Measurements from ENCODE around the gene TNS3.

Gene TNS3

DNA sequence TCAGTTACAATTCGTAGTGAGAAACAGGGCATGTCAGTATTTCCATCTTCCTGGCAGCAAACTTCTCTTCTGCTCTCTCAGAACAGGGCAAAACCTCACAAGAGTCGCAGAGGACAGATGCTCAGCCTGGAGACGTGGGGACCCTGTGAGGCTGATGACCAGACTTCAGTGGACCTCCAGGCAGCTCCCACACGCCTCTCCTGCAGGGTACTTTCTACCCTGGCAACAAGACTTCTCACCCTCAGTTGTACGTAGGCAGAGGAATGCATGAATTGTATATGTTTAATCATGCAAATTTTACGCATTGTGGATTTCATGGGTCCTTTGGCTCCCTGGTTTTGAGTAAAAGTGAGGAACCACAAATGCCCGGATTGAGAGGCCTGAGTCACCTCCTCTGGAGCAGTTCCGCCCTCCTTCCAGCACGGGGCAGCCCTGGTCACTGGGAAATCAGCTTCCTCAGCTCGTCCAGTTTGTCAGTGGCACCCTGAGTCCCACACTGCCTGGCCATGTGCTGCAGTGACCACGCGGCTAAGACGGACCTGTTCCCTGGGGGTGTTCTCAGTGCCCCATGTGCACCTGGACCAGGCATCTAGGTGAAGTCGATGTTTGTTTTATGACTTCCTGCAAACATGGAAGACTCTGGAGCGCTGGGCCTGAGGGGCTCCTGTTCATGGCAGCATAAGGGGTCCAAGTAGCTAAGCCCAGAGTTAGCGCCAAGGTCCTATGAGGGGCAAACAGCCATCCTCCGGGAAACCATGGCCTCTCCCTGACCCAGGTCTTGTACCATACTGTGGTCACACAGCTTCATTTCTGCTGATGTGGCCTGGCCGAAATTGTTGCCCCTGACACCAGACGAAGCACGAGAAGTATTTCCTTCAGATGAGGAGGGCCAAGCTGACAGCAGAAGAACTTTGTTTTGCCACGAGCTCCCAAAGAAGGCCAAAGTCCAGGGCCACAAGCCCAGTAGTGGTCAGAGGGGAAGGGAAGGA lies 165.1 kb downstream of the TNS3 start:
- DNase-seq: no peak

DNA sequence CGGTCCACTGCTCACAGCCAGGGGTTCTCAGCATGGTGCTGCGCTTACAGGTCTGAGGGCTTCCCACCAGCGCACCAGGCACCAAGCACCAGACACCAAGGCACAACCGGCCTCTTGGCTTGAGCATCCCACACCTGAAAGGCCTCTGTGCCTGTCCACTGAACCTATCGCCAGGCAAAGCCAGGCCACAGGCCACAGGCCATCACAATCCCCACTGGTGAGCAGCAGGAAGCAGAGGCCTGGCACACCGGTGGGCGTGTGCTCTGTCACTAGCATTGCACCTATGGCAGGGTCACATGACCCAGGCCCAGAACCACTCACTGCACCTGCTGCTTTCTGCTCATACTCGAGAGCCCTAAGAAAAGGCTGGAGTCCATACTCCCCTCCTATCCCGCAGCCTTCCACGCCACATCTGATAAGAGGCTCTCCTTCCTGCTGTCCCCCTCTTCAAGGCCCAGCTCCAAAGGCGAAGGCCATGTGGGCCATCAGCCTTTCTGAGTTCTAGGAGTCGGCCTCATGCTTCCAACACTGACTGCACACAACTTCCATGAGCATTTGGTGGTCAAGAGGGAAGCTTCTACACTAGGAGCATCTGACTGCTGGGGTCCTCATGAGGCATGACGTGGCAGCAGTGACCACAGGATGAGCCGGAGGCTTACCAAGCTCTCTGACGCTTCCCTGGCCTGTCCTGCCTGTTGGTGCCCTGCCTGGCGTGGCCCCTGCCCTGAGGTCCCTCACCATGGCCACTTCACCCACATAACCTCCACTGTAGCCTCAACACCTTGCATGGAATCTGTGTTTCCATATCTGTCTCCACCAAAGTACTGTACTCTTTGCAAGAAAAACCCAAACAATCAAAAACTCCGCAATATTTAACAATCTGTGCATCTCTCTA lies 166.3 kb downstream of the TNS3 start:
- DNase-seq: no peak

DNA sequence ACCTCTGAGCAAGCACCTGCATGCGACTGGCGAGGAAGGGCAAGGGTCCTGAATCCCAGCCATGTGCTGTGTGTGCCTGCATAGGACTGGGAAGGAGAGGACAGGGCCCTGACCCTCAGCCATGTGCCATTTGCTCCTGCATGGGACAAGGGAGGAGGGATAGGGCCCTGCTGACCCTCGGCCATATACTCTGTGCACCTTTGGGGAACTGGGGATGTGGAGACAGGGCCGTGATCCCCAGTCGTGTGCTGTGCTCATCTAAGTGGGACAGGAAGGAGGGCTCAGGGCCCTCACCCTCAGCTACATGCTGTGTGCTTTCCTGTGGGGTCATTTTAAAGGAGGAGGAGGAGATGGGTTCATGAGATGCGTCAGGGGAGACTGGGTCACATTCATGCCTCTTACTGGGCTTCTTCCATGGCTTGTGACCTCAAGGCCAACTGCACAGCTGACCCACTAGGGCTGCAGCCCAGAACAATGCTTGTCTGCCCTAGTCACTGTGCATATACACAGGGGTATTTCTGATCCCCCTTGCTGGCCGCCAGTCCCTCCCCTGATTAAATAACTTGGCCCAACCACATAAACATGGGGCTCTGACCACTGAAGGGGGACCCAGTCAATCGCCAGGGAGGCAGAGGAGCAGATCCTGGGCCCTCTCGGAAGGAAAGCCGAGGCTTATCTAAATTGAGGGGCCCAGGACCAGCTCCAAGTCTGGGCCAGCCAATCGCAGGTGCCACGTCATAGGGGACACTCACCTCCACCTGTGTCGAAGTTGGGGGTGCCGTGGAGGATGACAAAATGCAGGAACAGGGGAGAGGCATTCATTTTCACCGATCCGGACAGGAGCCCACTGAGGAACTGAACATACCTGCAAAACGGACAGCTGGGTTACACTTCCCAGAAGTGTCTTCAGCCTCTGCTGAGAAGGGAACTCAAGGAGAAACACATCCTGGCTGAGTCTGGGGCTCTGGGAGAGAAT lies 167.3 kb downstream of the TNS3 start:
- no peak for DNase-seq

DNA sequence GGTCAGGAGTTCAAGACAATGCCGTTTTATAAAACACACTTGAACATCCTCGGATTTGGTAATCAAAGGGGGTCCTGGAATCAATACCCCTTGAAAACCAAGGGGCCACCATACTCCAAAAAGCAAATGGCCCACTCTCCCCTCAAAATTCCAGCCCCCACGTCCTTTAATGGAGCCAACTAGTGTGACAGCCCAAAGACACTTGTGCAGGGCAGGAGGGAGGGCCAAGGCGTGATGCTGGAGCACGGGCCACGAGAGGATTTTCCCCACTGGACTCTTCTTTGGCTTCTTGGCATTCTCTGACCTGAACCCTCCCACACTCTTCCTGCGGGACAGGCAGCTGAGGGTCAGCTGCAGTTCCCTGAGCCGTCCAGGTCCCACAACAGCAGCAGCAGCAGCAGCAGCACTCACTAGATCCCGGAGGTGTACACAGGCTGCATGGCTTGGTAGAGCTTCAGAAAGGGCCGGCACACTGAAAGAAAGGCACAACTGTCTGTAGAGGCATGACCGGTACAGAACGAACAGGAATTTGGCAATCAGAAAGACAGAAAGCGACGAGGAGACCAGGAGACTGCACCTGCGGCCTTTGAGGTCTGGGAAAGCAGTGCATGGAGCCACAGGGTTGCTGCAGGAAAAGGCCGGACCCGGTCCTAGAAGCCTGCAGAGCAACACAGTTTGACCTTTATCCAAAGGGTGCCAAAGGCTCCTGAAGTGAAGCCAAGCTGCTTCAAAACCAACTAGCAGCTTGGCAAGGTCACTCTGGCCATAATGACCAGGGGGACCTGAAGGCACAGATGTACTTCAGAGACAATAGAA lies 168.2 kb downstream of the TNS3 start:
- DNase-seq: no peak

DNA sequence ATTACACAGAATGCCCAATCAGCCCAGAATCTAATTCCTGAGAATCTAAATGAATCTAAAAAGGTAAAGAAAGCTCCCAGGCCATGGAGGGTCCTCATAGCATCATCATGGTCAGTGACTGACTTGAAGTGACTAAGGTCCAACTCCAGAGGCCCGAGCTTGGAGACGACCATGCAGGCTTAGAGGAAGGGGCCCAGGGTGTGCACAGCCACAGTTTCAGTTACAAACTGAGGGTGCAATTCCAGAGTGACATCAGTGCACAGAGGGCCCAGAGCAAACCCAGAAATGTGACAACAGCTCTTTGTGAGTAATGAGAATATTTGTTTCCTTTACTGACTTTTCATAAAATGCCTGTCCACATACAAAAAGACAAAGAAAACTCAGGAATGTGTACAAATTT lies 170.0 kb downstream of the TNS3 start:
- no peak for DNase-seq

DNA sequence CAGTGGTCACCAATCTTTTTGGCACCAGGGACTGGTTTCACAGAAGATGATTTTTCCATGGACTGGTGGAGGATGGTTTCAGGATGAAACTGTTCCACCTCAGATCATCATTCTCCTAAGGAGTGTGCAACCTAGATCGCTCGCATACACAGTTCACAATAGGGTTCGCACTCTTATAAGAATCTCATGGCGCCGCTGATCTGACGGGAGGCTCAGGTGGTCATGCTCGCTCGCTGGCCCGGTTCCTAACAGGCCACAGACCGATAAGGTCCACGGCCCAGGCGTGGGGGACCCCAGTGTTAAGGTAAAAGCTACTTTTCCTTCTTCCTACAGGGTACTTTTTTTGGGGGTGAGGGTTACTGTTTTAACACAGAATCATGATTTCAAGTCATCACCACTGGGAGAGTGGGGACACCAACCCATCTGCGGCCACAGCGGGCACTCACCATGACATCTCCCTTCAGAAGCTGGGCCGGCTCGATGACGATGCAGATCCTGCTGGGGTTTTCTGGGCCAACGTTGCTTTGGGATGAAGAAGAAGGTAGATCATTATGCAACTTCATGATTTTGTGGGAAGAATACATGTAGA lies 170.5 kb downstream of the TNS3 start:
- DNase-seq: no peak

DNA sequence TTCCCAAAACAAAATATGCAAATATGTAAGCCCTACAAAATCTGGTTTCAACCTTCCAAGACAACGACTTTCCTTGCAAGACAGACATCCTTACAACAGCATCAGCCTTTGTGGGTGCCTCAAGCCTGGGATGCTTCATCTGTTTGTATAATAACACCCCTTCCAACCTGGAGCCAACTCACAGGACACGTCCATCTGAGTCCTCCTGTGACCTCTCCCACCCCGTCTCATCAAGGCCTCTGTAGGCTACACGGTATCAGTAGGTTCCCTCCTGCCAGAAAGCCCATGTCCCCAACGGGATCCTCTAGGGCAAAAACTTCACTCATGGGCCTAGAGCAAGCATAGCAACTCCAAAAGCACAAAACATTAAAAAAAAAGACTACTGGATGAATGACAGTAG lies 173.2 kb downstream of the TNS3 start:
- no peak for DNase-seq

DNA sequence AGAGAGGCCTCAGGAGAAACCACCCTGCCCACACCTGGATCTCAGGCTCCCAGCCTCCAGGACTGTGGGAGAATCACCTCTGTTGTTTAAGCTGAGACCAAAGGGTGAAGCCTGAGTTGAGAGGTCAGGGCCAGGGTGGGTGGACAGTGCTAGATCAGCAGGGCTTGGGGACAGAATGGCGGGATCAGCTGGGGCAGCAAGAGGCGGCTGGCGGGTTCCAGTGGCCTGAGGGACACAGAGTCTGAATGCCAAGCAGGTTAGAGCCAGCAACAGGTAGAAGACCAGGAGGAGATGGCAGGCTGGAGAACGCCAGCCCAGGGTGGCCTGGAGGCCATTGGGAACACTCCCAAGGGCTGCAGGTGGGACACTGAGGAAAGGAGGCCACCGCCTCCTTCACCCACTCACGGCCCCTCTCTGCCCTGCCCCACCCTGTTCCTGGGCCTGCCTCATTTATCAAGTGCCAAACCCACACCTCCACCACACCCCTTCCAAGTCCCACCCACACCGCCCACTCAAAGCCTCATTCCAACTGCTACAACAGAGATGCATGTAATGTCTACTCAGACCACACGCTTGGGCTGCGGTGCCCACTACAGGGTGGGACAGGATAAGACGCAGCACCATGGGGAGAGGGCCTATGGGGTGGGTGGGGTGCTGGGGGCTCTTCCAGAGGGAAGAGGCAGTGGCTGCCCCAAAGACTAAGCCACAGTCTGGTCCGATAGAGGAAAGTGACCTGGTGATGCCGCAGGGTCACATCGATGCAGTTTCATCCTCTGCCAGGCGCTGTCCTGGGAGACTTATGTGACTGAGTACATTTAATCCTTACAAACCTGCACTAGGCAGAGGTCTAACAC lies 173.9 kb downstream of the TNS3 start:
- DNase-seq: no peak

DNA sequence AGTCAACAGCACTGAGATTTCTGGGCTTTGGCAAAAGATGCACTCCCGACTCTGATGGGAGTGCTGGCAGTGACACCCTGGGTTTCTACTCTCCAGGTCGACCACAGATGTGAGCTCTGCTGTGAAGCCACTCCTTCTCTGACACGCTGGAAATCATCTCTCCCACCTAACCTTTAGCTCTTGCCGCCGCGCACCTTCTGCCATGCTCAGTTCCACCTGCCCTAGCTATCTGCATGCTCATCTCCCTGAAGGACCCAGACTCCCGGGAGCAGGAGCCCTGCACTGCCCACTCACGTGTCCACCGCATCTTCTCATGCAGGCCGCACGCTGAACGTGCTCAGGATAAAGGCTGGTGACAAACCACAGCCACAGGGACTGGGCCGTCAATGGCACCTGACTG lies 174.8 kb downstream of the TNS3 start:
- no peak for DNase-seq

DNA sequence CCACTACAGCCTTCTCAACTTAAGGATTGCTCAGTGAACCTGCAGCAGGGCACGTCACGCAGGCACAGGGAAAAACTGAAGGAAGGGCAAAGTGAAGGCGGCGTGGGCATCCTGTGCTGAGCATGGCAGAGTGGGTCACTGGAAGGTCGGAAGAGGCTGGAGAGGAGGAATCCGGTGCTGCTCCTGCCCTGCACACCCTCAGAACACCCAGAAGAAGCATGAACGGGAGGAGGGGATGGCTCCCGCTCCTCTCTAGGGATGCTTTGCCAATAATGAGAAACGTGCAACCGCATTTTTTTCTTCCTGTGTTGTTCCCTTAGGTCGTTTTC lies 175.1 kb downstream of the TNS3 start:
- no peak for DNase-seq

DNA sequence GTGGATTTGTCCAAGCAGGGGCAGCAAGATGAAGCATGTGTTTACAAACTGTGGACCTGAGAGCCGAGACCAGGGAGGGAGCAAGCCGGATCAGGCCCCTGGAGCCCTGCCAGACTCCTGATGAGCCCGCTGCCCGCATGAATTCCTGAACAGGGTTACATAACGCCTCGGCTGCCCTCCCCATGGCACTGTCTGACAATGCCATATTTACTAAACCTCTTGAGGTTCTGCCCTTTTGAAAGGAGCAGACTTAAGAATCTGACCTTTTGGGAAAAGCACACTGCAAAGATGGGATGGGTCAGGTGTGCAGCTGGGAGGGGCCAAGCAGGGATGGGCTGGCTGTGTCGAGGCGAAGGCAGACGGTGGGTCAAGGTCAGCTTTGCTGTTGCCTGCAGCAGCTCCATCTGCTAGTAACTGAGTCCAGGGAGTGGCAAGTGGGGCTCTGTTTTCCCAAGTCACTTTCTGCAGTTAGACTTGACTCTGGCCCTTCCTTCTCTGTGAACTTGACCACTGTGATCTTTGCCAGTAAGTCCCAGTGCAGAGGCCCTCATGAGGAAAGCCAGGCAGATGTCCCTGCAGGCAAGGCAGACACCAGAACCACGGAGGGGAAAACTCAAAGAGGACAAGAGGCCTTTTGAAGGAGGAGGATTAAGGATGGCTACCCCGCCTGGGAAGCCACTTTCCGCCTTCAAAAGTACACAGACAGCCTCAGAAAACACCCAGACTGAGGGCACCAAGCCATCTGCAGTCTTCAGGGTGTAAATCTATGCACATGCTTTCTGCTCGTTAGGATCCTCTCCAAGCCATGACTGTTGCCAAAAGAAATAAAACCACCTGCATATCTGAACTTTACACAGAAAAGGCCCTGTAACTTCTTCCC lies 175.8 kb downstream of the TNS3 start:
- DNase-seq: no peak

DNA sequence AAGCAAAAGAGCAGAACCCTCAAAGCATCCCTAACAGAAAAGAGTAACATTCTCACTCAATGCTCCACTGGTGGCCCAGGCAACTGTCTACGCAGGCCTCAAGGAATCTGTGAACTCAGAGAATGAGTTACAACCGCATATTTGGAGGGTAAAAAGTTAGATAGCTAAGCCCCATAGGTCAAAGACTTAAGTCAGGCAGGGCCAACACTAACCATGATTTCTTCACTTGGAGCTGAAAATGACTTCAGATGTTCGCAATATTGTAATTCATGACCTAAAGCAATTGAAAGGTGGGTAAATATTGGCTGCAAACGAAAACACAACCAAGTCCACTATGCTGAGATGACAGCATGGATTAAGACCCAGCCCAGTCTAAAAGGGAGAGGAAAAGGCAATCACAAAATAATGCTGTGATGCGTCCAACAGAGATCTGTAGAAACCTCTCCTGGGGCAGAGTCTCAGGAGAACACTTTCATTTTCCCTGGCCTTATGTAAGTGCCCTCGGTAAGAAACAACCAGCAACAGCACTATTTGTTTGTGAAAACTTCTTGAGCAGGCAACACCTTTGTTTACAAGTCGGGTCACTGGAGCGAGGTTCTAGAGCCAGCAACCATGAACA lies 176.5 kb downstream of the TNS3 start:
- no peak for DNase-seq

DNA sequence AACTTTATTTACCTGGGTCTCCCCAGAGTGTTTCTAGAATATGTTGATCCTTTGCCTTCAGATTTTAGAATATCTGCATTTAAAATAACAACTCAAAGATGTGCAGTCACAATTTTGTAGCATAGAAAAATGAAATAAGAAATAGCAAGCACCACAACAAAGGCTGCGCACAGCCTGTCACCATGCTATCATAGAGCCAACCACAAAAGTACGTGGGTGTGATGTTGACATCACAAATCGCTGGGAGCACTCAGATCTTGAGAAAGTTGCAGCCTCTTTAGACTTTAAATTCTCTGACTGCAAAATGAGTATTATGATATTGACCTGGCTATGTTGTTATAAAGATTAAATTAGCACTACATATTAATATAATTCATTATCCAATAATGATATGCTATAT lies 177.9 kb downstream of the TNS3 start:
- no peak for DNase-seq

DNA sequence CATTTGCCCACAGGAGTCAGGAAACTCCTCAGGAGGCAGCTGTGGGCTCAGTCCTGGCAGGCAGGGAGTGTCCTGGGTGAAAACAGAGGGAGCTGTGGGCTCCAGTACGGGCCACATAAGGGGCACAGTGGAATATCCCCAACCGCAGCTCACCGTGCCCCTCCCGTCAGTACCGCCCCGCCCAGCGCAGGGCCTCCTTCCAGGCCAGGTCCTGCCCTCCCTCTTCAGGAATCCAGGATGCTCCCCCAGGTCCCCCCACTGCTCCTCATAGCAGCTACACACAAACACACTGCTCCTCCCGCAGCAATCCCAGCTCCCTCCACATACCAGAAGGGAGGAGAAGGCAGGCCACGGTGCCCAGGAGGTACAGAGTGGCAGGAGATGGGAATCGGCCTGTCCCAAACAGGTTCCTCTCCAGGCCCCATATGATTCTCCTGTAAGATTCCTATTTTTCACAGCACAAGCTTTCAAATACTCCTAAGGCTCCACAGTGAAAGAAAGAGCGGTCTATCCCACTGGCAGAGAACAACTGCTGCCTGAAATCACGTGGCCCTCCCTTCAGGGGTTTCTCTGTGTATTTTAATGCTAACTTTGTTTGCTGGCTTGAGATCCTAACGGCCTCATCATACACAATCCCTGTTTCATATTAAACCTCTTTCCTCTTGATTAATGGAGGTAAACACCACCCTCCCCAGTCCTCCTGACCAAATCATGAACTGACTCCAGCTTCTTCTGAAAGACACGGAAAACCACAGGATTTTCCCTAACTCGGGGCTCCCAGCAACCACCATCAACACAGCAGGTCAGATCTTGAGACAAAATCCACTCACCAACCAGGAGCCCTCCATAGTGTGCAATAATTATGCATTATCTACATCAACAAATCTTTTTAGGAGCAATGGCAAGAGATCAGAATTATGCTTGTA lies 178.7 kb downstream of the TNS3 start:
- no peak for DNase-seq

DNA sequence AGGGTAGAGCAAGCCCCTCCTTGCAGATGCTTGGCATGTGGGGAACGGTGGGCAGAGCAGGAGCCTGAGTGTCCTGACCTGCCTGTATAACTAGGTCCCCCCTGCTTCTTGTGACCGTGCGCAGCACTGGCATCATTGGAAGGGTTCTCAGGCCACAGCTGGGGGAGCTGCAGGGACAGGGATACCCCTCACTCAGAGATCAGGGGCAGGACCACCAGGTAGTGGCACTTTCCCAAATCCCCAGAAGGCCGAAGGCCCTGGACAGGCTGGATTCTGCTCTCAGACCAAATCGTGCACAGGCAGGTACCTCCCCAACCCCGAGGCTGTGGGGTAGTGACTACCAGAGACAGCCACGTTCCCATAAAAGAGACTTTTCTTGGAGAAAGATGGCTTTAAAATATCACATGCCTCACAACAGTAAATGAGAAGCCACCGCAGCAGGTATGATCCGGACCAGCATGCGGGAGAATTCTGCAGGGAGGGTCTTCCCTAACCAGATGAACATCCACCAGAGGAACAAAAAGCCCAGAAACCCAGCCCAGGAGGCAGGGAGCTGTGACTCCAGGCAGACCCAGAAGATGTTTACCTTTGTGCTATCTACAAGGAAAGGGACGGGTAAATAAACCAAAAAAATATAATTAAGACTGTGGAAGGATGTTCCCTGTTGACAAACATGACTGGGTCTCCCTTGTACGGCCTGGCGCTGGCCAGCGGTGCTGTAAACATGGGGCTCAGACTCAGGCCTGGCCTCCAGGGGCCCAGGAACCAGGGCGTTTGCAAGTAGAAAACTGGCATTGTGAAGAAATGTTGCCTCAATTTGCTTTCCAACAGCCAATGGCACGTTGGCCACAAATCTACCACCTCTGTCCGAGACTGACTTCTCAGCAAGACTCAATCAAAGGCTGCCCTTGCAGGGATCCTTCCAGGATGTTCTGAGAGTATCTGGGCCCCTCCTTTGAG lies 180.0 kb downstream of the TNS3 start:
- DNase-seq: no peak

DNA sequence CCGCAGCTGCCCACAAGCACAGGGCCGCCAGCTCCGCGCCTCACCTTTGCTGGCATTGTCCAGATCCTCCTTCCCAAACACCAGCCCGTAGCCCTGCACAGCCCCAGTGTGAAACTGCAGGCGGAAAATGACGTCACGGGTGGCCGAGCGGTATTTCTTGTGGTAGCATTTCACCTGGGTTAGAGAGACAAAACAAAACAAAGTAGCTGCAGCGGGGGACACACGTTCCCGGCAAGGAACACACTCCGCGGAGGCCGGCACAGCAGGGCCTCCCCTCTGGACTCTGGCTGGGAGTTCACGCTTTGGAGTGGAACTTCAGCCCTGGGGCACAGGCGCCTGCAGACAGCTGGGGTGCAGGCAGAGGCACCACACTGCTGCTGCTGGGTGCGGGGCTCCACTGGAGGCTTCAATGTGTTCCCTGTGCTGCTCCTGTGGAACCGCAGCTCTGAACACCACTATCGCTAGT lies 181.1 kb downstream of the TNS3 start:
- DNase-seq: no peak
